Measurements from ENCODE around the gene RBM19. TPM values are rescaled to one million over a fixed set of nuclear protein-coding genes. Genes with fewer than 3 reads are reported as not detected.

RBM19 gene
- total and polyA plus RNA-seq, 2 donors (not counting 3 experiments of a cell fraction or from before 2014, with no cell fraction given) = 13.2 to 34.4 TPM

DNA sequence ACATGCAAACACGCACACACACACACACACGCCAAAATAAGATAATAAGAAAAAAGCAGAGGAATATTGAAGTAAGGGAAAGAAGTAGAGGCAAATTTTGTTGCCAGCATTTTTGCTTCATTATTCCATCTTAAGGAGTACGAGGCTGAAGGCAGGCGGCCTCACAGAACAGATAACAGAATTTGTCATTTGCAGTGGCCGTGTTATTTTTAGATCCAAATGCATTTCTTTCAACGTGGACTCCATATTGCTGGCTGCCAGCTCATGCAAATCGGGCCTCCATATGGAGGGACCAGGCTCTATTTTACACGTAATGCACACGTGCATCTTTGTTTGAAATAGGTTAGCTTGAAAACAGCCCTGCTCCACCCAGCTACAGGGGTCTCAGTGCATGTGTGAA lies 172.9 kb downstream of the RBM19 start:
- FAIRE-seq = no peak
- no peaks in the 10 kb centered on the region for H3K9me3 ChIP-seq (replicated peaks; ENCODE audit: control insufficient read depth, insufficient read depth, low read length)
- H3K27me3 ChIP-seq (ENCODE audit: control insufficient read depth in 2 of 2, insufficient read depth in 2 of 2, low read length in 2 of 2) = no peaks in the 10 kb centered on the region
- no peak for DNase-seq (ENCODE audit: low read depth, low spot score)
- no peaks in the 10 kb centered on the region for H4K20me1 ChIP-seq (replicated peaks; ENCODE audit: control insufficient read depth, extremely low read depth, insufficient read depth, low read length)
- ChIA-PET CTCF (no interaction called here), POLR2A (no interaction called here)
- H3K4me1 ChIP-seq (ENCODE audit: control insufficient read depth, extremely low read depth, insufficient read depth, low read length) = no peaks in the 10 kb centered on the region
- no peak overlapping the region for H3K4me3 ChIP-seq (replicated peaks in 1 of 3; ENCODE audit: insufficient read depth in 1 of 3, low read depth in 1 of 3, low read length in 3 of 3)
- H3K27ac ChIP-seq (ENCODE audit: insufficient read depth, low read depth, low read length) = no peak overlapping the region
- H3K9ac ChIP-seq (replicated peaks; ENCODE audit: extremely low read depth, insufficient read depth, low read length) = no peak overlapping the region
- no TSS peak for BruUV-seq (replicated peaks)
- H3K9me1 ChIP-seq (replicated peaks; ENCODE audit: control insufficient read depth, extremely low read depth, insufficient read depth, low read length) = no peaks in the 10 kb centered on the region
- intact Hi-C loops (cut with micrococcal nuclease) (no loop called here), dilution Hi-C loops (cut with MboI; ENCODE audit: extremely low pct_ligation_motif_present, low sequenced_read_pairs) (no loop called here)
- no peaks in the 10 kb centered on the region for H3K36me3 ChIP-seq (ENCODE audit: control insufficient read depth in 2 of 2, extremely low read depth in 1 of 2, insufficient read depth in 2 of 2, low read length in 2 of 2)
- H3K4me2 ChIP-seq (ENCODE audit: insufficient read depth, low read length) = no peak overlapping the region
- TF ChIP-seq POLR2A (IDR thresholded peaks at IDR 0.05; ENCODE audit: low read depth, low read length) (no peak), GATA2 (IDR thresholded peaks at IDR 0.05; ENCODE audit: insufficient read depth, insufficient read length, low read depth, low read length) (no peak), FOS (IDR thresholded peaks at IDR 0.05; ENCODE audit: borderline replicate concordance, insufficient read depth, low read length) (no peak), EZH2 (IDR thresholded peaks at IDR 0.05; ENCODE audit: borderline replicate concordance, low read depth, low read length, severe bottlenecking) (no peak), JUN (IDR thresholded peaks at IDR 0.05; ENCODE audit: borderline replicate concordance, insufficient read depth, insufficient read length, low read depth) (no peak), MYC (IDR thresholded peaks at IDR 0.05; ENCODE audit: low read depth, low read length) (no peak), POLR2AphosphoS5 (IDR thresholded peaks at IDR 0.05; ENCODE audit: insufficient read depth, low read depth, low read length) (no peak)
- TF ChIP-seq, protein P1, sequence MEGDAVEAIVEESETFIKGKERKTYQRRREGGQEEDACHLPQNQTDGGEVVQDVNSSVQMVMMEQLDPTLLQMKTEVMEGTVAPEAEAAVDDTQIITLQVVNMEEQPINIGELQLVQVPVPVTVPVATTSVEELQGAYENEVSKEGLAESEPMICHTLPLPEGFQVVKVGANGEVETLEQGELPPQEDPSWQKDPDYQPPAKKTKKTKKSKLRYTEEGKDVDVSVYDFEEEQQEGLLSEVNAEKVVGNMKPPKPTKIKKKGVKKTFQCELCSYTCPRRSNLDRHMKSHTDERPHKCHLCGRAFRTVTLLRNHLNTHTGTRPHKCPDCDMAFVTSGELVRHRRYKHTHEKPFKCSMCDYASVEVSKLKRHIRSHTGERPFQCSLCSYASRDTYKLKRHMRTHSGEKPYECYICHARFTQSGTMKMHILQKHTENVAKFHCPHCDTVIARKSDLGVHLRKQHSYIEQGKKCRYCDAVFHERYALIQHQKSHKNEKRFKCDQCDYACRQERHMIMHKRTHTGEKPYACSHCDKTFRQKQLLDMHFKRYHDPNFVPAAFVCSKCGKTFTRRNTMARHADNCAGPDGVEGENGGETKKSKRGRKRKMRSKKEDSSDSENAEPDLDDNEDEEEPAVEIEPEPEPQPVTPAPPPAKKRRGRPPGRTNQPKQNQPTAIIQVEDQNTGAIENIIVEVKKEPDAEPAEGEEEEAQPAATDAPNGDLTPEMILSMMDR (IDR thresholded peaks at IDR 0.05; ENCODE audit: extremely low read depth in 1 of 2, insufficient read depth in 1 of 2, low read depth in 1 of 2, low read length in 2 of 2) = no peak
- TF ChIP-seq, protein P2, sequence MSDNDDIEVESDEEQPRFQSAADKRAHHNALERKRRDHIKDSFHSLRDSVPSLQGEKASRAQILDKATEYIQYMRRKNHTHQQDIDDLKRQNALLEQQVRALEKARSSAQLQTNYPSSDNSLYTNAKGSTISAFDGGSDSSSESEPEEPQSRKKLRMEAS (IDR thresholded peaks at IDR 0.05; ENCODE audit: insufficient read depth, insufficient read length) = no peak
- H2AFZ ChIP-seq (ENCODE audit: low read depth, low read length) = no peak overlapping the region
- no peaks in the 10 kb centered on the region for H3K79me2 ChIP-seq (ENCODE audit: control insufficient read depth, insufficient read depth, low read length)

Data from endothelial cell of umbilical vein (primary cell).